Neural cell (in vitro differentiated cells): ENCODE data around the gene ITGB7. TPM values are rescaled to one million over a fixed set of nuclear protein-coding genes. Genes with fewer than 3 reads are reported as not detected.

Experiments
- H2AFZ ChIP-seq: fragments of 200-600, 300-800 bp; sonication (generic), shearing (Covaris generic); 2 replicates; pipeline ENCODE4 v1.6.0; 2014; ENCODE audit warnings: low read depth, mild to moderate bottlenecking, antibody characterized with exemption, low read length, moderate library complexity
- H3F3A ChIP-seq: fragments of 200-600 bp; shearing (Covaris generic); 2 replicates; pipeline ENCODE4 v1.6.1; 2016; ENCODE audit warnings: mild to moderate bottlenecking, moderate library complexity, mixed read lengths, antibody characterized with exemption, low read length; ENCODE audit not compliant: insufficient read depth, poor library complexity, severe bottlenecking
- H3K27ac ChIP-seq: fragments of 200-600, 300-800 bp; sonication (generic), shearing (Covaris generic); 2 replicates; pipeline ENCODE4 v1.5.1; 2014; ENCODE audit warnings: mild to moderate bottlenecking, low read length, moderate library complexity
- H3K27me3 ChIP-seq: fragments of 300-800, 200-600 bp; sonication (generic), shearing (Covaris generic); 2 replicates; pipeline ENCODE4 v1.6.0; 2014; ENCODE audit warnings: mild to moderate bottlenecking, low read depth, low read length, moderate library complexity; ENCODE audit not compliant: insufficient read depth
- H3K36me3 ChIP-seq: fragments of 300-800, 200-600 bp; sonication (generic), shearing (Covaris generic); 2 replicates; pipeline ENCODE4 v1.5.1; 2014; ENCODE audit warnings: mild to moderate bottlenecking, antibody characterized with exemption, low read length, moderate library complexity; ENCODE audit not compliant: insufficient read depth
- H3K4me2 ChIP-seq: fragments of 300-800, 200-600 bp; sonication (generic), shearing (Covaris generic); 2 replicates; pipeline ENCODE4 v1.6.0; 2014; ENCODE audit warnings: mild to moderate bottlenecking, low read length
- H3K4me3 ChIP-seq: fragments of 300-800, 200-600 bp; sonication (generic), shearing (Covaris generic); 2 replicates; pipeline ENCODE4 v1.5.1; 2014; ENCODE audit warnings: mild to moderate bottlenecking, low read length, moderate library complexity
- H3K79me2 ChIP-seq: fragments of 200-600 bp; shearing (Covaris generic); replicated peaks from 2 replicates; pipeline ENCODE4 v1.6.0; 2014; ENCODE audit warnings: mild to moderate bottlenecking, low read length, moderate library complexity; ENCODE audit not compliant: insufficient read depth
- H3K9ac ChIP-seq: fragments of 300-800, 200-600 bp; sonication (generic), shearing (Covaris generic); 2 replicates; pipeline ENCODE4 v1.6.1; 2016; ENCODE audit warnings: mild to moderate bottlenecking, low read length, mixed read lengths
- H3K9me2 ChIP-seq: fragments of 200-600 bp; shearing (Covaris generic); 2 replicates; pipeline ENCODE4 v1.6.1; 2016; ENCODE audit warnings: mild to moderate bottlenecking, low read length, mixed read lengths; ENCODE audit not compliant: insufficient read depth
- H3K9me3 ChIP-seq: fragments of 200-600, 300-800 bp; sonication (generic), shearing (Covaris generic); 2 replicates; pipeline ENCODE4 v1.6.1; 2016; ENCODE audit warnings: mild to moderate bottlenecking, mixed run types, low read length, moderate library complexity, mixed read lengths
- H4K20me1 ChIP-seq: fragments of 200-600 bp; shearing (Covaris generic); 2 replicates; pipeline ENCODE4 v1.6.1; 2016; ENCODE audit warnings: mild to moderate bottlenecking, mixed run types; ENCODE audit not compliant: insufficient read depth
- CTCF ChIP-seq: fragments of 450-650 bp; IDR thresholded peaks from 2 replicates; pipeline ENCODE4 v1.5.1; 2014; ENCODE audit warnings: antibody characterized with exemption, mild to moderate bottlenecking, moderate library complexity; ENCODE audit not compliant: poor library complexity, severe bottlenecking
- EP300 ChIP-seq: fragments of 450-650 bp; conservative IDR thresholded peaks from 2 replicates; pipeline ENCODE4 v1.6.1; 2014; ENCODE audit warnings: antibody characterized with exemption, mild to moderate bottlenecking, moderate library complexity; ENCODE audit not compliant: poor library complexity, severe bottlenecking
- EZH2 ChIP-seq: fragments of 200-600, 300-800 bp; shearing (Covaris generic), sonication (generic); IDR thresholded peaks from 2 replicates; pipeline ENCODE4 v1.6.1; 2014; ENCODE audit warnings: antibody characterized with exemption, low read length, borderline replicate concordance, mild to moderate bottlenecking; ENCODE audit not compliant: insufficient read depth, poor library complexity, severe bottlenecking
- MXI1 ChIP-seq: fragments of 450-650 bp; conservative IDR thresholded peaks from 2 replicates; pipeline ENCODE4 v1.6.1; 2014; ENCODE audit warnings: antibody characterized with exemption, mild to moderate bottlenecking; ENCODE audit not compliant: poor library complexity, severe bottlenecking
- POLR2AphosphoS5 ChIP-seq: IDR thresholded peaks from 2 replicates; pipeline ENCODE4 v1.6.1; 2012
- RAD21 ChIP-seq: fragments of 450-650 bp; conservative IDR thresholded peaks from 2 replicates; pipeline ENCODE4 v1.6.1; 2014; ENCODE audit warnings: antibody characterized with exemption, mild to moderate bottlenecking, moderate library complexity
- REST ChIP-seq: IDR thresholded peaks from 2 replicates; pipeline ENCODE4 v1.6.1; 2012; ENCODE audit warnings: borderline replicate concordance
- SMC3 ChIP-seq: fragments of 450-650 bp; conservative IDR thresholded peaks from 2 replicates; pipeline ENCODE4 v1.6.1; 2014; ENCODE audit warnings: antibody characterized with exemption, mild to moderate bottlenecking, moderate library complexity; ENCODE audit not compliant: poor library complexity
- TAF1 ChIP-seq: IDR thresholded peaks from 2 replicates; pipeline ENCODE4 v1.6.1; 2012; ENCODE audit warnings: low read depth
- polyA plus RNA-seq: library from polyadenylated mRNA; depleted of rRNA; stranded (reverse); fragments of >200 nt; gene quantifications from 2 replicates; pipeline ENCODE4 v1.2.3, GENCODE V29; 2014

ITGB7 gene
- polyA plus RNA-seq, 1 donor from 2014 or later = not detected

GRCh38 chr12:53208435-53208834 lies 1.4 kb upstream of the ITGB7 start:
- H3K79me2 ChIP-seq = no peaks in the 10 kb centered on the region
- no peak overlapping the region for H3K4me2 ChIP-seq
- no peaks in the 10 kb centered on the region for H4K20me1 ChIP-seq
- no peak overlapping the region for H3K9ac ChIP-seq
- no peaks in the 10 kb centered on the region for H3K9me2 ChIP-seq
- no peaks in the 10 kb centered on the region for H3K9me3 ChIP-seq
- no peaks in the 10 kb centered on the region for H3K27me3 ChIP-seq
- no peak for TF ChIP-seq TAF1
- TF ChIP-seq SMC3 = no peak
- TF ChIP-seq EZH2 = no peak
- TF ChIP-seq RAD21 = no peak
- TF ChIP-seq MXI1 = no peak
- no peak for TF ChIP-seq EP300
- no peaks in the 10 kb centered on the region for H3F3A ChIP-seq
- no peak overlapping the region for H3K4me3 ChIP-seq
- H2AFZ ChIP-seq = no peak overlapping the region
- no peak overlapping the region for H3K27ac ChIP-seq
- no peaks in the 10 kb centered on the region for H3K36me3 ChIP-seq

GRCh38 chr12:53205747-53206419 lies 1.2 kb downstream of the ITGB7 start:
- no peak overlapping the region for H3K9ac ChIP-seq

More at GRCh38 chr12:53205747-53206419, 1.2 kb downstream of the ITGB7 start:
- no peaks in the 10 kb centered on the region for H3K9me3 ChIP-seq
- H3K27ac ChIP-seq = no peak overlapping the region
- H3K9me2 ChIP-seq = no peaks in the 10 kb centered on the region
- H3K36me3 ChIP-seq = no peaks in the 10 kb centered on the region
- no peaks in the 10 kb centered on the region for H4K20me1 ChIP-seq
- H2AFZ ChIP-seq = no peak overlapping the region
- H3K4me3 ChIP-seq = no peak overlapping the region
- H3K4me2 ChIP-seq = no peak overlapping the region
- no peaks in the 10 kb centered on the region for H3K79me2 ChIP-seq
- no peaks in the 10 kb centered on the region for H3F3A ChIP-seq
- TF ChIP-seq REST (no peak), MXI1 (no peak), EZH2 (no peak), EP300 (no peak), TAF1 (no peak), RAD21 (no peak), POLR2AphosphoS5 (no peak), SMC3 (no peak), CTCF (no peak)
- H3K27me3 ChIP-seq = no peaks in the 10 kb centered on the region
